ENCODE data around the gene CAMKV. TPM values are rescaled to one million over a fixed set of nuclear protein-coding genes. Genes with fewer than 3 reads are reported as not detected.
"Not testable (repeated sequence)": the region's sequence is repeated elsewhere in the genome, so short reads cannot be mapped to it uniquely, and the experiment has no call there.

The CAMKV gene
- total RNA-seq = 1 to 10 TPM; 1.8 to 2.1 TPM

- H3K4me3 Mint-ChIP-seq = peak within 1 kb of the TSS; percentile 32
- DNase-seq (peak; percentile 36), ATAC-seq (peak; percentile 68)
- H3K4me1 Mint-ChIP-seq (ENCODE audit: low read depth) = peaks cover 2% of the 10 kb centered on the region
- H3K36me3 Mint-ChIP-seq (ENCODE audit: low read depth) = no peaks in the 10 kb centered on the region
- intact Hi-C loops (cut with micrococcal nuclease) = no loop called here
- H3K27me3 Mint-ChIP-seq = peaks cover 34% of the 10 kb centered on the region
- CTCF ChIA-PET = interaction anchor here (1.6 kb wide), 1 partner anchor 30 kb away, joined by 4 read pairs; no protein-coding TSS in a partner anchor
- H3K9me3 Mint-ChIP-seq = no peaks in the 10 kb centered on the region
- TF ChIP-seq, protein P1, sequence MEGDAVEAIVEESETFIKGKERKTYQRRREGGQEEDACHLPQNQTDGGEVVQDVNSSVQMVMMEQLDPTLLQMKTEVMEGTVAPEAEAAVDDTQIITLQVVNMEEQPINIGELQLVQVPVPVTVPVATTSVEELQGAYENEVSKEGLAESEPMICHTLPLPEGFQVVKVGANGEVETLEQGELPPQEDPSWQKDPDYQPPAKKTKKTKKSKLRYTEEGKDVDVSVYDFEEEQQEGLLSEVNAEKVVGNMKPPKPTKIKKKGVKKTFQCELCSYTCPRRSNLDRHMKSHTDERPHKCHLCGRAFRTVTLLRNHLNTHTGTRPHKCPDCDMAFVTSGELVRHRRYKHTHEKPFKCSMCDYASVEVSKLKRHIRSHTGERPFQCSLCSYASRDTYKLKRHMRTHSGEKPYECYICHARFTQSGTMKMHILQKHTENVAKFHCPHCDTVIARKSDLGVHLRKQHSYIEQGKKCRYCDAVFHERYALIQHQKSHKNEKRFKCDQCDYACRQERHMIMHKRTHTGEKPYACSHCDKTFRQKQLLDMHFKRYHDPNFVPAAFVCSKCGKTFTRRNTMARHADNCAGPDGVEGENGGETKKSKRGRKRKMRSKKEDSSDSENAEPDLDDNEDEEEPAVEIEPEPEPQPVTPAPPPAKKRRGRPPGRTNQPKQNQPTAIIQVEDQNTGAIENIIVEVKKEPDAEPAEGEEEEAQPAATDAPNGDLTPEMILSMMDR (IDR thresholded peaks at IDR 0.05) = no peak
- no peak within 1 kb of the TSS for H3K27ac Mint-ChIP-seq
- POLR2A ChIA-PET = interaction anchor here (0.9 to 4.0 kb wide), 2 partner anchors 13 to 64 kb away, joined by 3 to 17 read pairs; partner anchors contain the start of gene TRAIP
Observed at GRCh38 chr3:49869525-49870126, at the start of gene CAMKV. Gene CAMKV, minus strand, starts transcription at chr3:49869906. Its CDS starts 7,518 bp downstream, at chr3:49862388.

DNA sequence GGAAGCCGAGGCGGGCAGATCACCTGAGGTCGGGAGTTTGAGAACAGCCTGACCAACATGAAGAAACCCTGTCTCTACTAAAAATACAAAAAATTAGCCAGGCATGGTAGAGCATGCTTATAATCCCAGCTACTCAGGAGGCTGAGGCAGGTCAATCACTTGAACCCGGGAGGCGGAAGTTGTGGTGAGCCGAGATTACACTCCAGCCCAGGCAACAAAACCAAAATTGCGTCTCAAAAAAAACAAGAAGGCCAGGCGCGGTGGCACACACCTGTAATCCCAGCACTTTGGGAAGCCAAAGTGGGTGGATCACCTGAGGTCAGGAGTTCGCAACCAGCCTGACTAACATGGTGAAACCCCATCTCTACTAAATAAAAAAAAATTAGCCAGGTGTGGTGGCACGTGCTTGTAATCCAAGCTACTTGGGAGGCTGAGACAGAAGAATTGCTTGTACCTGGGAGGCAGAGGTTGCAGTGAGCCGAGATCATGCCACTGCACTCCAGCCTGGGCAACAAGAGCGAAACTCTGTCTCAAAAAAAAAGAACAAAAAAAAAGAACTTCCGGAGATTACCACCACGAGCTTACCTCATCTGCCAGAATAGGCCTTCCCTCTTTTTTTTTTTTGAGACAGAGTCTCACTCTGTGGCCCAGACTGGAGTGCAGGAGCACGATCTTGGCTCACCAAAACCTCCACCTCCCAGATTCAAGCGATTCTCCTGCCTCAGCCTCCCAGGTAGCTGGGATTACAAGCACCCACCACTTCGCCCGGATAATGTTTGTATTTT, 48.3 kb upstream of the CAMKV start:
- H3K9me3 Mint-ChIP-seq; intact Hi-C loops (cut with micrococcal nuclease); H3K4me3 Mint-ChIP-seq; H3K4me1 Mint-ChIP-seq (ENCODE audit: low read depth); DNase-seq; H3K27me3 Mint-ChIP-seq; H3K27ac Mint-ChIP-seq; ATAC-seq; H3K36me3 Mint-ChIP-seq (ENCODE audit: low read depth): not testable (repeated sequence)
- ChIA-PET POLR2A (interaction anchor here (1.1 to 2.3 kb wide), 2 partner anchors 11 to 14 kb away, joined by 3 to 6 read pairs; partner anchors contain the start of genes MON1A and MST1R), CTCF (interaction anchor here (0.9 kb wide), 1 partner anchor 18 kb away, joined by 3 read pairs; no protein-coding TSS in a partner anchor)

DNA sequence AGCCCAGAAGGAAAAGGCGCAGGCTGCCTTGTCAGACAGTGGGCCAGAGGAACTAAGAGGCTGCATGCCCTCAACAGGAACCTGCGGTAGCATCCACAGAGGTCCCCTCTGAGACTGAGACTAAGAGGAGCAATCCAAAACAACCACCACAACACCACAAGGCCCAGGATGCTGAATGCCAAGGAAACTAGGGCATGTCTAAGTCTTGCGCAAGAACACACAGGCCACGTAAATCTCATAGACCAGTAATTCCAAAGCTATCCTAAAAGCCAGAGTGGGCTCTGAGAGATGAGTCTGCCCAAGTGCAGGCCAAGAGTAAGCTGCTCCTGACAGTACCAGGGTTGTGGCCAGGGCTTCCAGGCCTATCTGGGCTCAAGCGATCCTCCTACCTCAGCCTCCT, 47.0 kb upstream of the CAMKV start:
- H3K27me3 Mint-ChIP-seq = no peaks in the 10 kb centered on the region
- ChIA-PET POLR2A (no interaction called here), CTCF (interaction anchor here (1.4 kb wide), 1 partner anchor 10 kb away, joined by 3 read pairs; no protein-coding TSS in a partner anchor)
- peaks cover 1% of the 10 kb centered on the region for H3K36me3 Mint-ChIP-seq (ENCODE audit: low read depth)
- no peak for DNase-seq
- no peaks in the 10 kb centered on the region for H3K9me3 Mint-ChIP-seq
- TF ChIP-seq, protein P1 (IDR thresholded peaks at IDR 0.05) = no peak
- no peak overlapping the region for H3K27ac Mint-ChIP-seq
- no peak for ATAC-seq
- peaks cover 2% of the 10 kb centered on the region for H3K4me1 Mint-ChIP-seq (ENCODE audit: low read depth)
- intact Hi-C loops (cut with micrococcal nuclease) = no loop called here
- H3K4me3 Mint-ChIP-seq = no peak overlapping the region

DNA sequence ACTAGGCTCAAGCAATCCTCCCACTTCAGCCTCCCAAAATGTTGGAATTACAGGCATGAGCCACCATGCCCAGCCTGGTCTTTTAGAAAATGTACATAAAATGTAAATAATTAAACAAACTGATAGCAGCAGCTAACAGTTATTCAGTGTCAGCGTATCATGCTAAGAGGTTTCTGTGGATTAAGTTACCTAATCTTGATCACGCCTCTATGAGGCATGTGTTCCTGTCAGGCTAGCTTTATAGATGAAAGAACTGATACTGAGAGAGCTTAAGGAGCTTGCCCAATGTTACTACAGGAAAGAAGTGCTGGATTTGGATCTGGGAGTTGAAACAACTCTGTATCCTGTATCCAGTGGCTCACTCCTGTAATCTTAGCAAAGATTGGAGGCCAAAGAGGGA, 45.2 kb upstream of the CAMKV start:
- POLR2A ChIA-PET = no interaction called here
- no peak overlapping the region for H3K4me3 Mint-ChIP-seq
- H3K9me3 Mint-ChIP-seq = no peaks in the 10 kb centered on the region
- CTCF ChIA-PET = interaction anchor here (1.1 kb wide), 1 partner anchor 48 kb away, joined by 3 read pairs; no protein-coding TSS in a partner anchor
- peaks cover 7% of the 10 kb centered on the region for H3K36me3 Mint-ChIP-seq (ENCODE audit: low read depth)
- no peak for DNase-seq
- H3K27me3 Mint-ChIP-seq = no peaks in the 10 kb centered on the region
- peaks cover 2% of the 10 kb centered on the region for H3K4me1 Mint-ChIP-seq (ENCODE audit: low read depth)
- intact Hi-C loops (cut with micrococcal nuclease) = no loop called here
- TF ChIP-seq, protein P1 (IDR thresholded peaks at IDR 0.05) = no peak
- no peak overlapping the region for H3K27ac Mint-ChIP-seq
- ATAC-seq = no peak

DNA sequence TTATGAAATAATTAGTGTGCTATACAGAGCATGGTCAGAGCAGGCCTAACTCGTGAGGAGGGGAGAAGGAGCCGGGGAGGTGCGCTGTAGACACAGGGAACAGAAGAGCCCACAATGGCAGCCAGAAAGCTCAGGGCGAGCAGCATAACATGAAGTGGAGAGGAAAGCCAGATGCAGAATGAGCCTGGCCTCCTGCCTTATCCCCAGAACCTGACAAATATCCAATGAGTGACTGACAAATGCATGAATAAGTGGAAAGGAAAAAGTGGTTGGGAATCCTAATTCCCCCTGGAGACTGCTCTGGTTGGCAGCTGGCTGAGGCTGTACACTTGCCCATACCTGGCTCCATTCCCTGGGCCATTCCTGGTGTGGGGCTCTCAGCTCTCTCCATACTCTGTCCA, 43.2 kb upstream of the CAMKV start:
- no peak overlapping the region for H3K4me3 Mint-ChIP-seq
- ATAC-seq (no peak), DNase-seq (no peak)
- no peak overlapping the region for H3K27ac Mint-ChIP-seq
- ChIA-PET POLR2A (no interaction called here), CTCF (interaction anchor here (1.4 kb wide), 1 partner anchor 74 kb away, joined by 3 read pairs; no protein-coding TSS in a partner anchor)
- H3K36me3 Mint-ChIP-seq (ENCODE audit: low read depth) = peaks cover 7% of the 10 kb centered on the region
- H3K27me3 Mint-ChIP-seq = no peaks in the 10 kb centered on the region
- TF ChIP-seq, protein P1 (IDR thresholded peaks at IDR 0.05) = no peak
- peaks cover 2% of the 10 kb centered on the region for H3K4me1 Mint-ChIP-seq (ENCODE audit: low read depth)
- H3K9me3 Mint-ChIP-seq = no peaks in the 10 kb centered on the region
- intact Hi-C loops (cut with micrococcal nuclease) = no loop called here

Data from activated CD8-positive, alpha-beta T cell treated with anti-CD3 and anti-CD28 coated beads for 36 hours (primary cell).